Smooth muscle cell (in vitro differentiated cells): ENCODE data around the gene PLA2G4B. TPM values are rescaled to one million over a fixed set of nuclear protein-coding genes. Genes with fewer than 3 reads are reported as not detected.

Source experiments
- DNase-seq: peaks from one replicate; lab custom pipeline; 2025; ENCODE audit not compliant: unreplicated experiment; lab: John Stamatoyannopoulos, UW
- H2AFZ ChIP-seq: fragments of 200-600 bp; sonication (generic); 2 replicates; pipeline ENCODE4 v1.6.0; 2016; ENCODE audit warnings: antibody characterized with exemption, low read depth, mild to moderate bottlenecking
- H3F3A ChIP-seq: fragments of 200-600 bp; sonication (generic); 2 replicates; pipeline ENCODE4 v1.6.0; 2017; ENCODE audit warnings: antibody characterized with exemption, low read depth
- H3K27ac ChIP-seq: fragments of 200-600 bp; sonication (generic); 2 replicates; pipeline ENCODE4 v1.5.1; 2016; ENCODE audit warnings: low read depth, mild to moderate bottlenecking
- H3K27me3 ChIP-seq: fragments of 200-600 bp; sonication (generic); 2 replicates; pipeline ENCODE4 v1.6.1; 2016; ENCODE audit warnings: low read depth, mild to moderate bottlenecking
- H3K36me3 ChIP-seq: fragments of 200-600 bp; sonication (generic); 2 replicates; pipeline ENCODE4 v1.5.1; 2016; ENCODE audit warnings: low read depth
- H3K4me1 ChIP-seq: fragments of 200-600 bp; sonication (generic); 2 replicates; pipeline ENCODE4 v1.5.1; 2016; ENCODE audit warnings: low read depth
- H3K4me2 ChIP-seq: fragments of 200-600 bp; sonication (generic); 2 replicates; pipeline ENCODE4 v1.6.0; 2016; ENCODE audit warnings: mild to moderate bottlenecking
- H3K4me3 ChIP-seq: fragments of 200-600 bp; sonication (generic); 2 replicates; pipeline ENCODE4 v1.5.1; 2016; ENCODE audit warnings: mild to moderate bottlenecking
- H3K79me2 ChIP-seq: fragments of 200-600 bp; sonication (generic); 2 replicates; pipeline ENCODE4 v1.6.0; 2016; ENCODE audit warnings: low read depth, mild to moderate bottlenecking
- H3K9ac ChIP-seq: fragments of 200-600 bp; sonication (generic); 2 replicates; pipeline ENCODE4 v1.6.0; 2016; ENCODE audit warnings: low read depth
- H3K9me3 ChIP-seq: fragments of 200-600 bp; sonication (generic); replicated peaks from 2 replicates; pipeline ENCODE4 v1.5.1; 2016; ENCODE audit warnings: low read depth
- H4K20me1 ChIP-seq: fragments of 200-600 bp; sonication (generic); 2 replicates; pipeline ENCODE4 v1.6.0; 2016; ENCODE audit warnings: low read depth
- CTCF ChIP-seq: fragments of 200-600 bp; sonication (generic); IDR thresholded peaks from 2 replicates; pipeline ENCODE4 v1.5.1; 2017; ENCODE audit warnings: borderline replicate concordance, mild to moderate bottlenecking, antibody characterized with exemption; ENCODE audit not compliant: insufficient read depth, poor library complexity, severe bottlenecking
- WGBS: methylation state at CpG from one replicate; pipeline ENCODE4 v1.1.7; 2016; ENCODE audit warnings: low lambda C conversion rate; 5-methylcytosine and 5-hydroxymethylcytosine counted together
- polyA plus RNA-seq: library from polyadenylated mRNA; unstranded; fragments of >200 nt; fragmentation: Nextera tagmentation; extraction: Ambion mirVana; gene quantifications from 2 replicates; pipeline ENCODE4 v1.2.1, GENCODE V29; 2016
- total RNA-seq: library from RNA; depleted of rRNA; stranded (reverse); fragments of >200 nt; gene quantifications from 2 replicates; pipeline ENCODE4 v1.2.3, GENCODE V29; 2014

PLA2G4B gene
- total and polyA plus RNA-seq, 2 experiments from 2014 or later = 2.2 to 4.2 TPM

- Histone ChIP-seq H4K20me1 (no peaks in the 10 kb centered on the region), H3K9me3 (no peaks in the 10 kb centered on the region), H3K4me3 (no peak overlapping the region), H3K36me3 (no peaks in the 10 kb centered on the region), H3F3A (no peaks in the 10 kb centered on the region), H3K4me2 (no peak overlapping the region), H3K4me1 (peaks cover 10% of the 10 kb centered on the region), H3K27me3 (peaks cover 26% of the 10 kb centered on the region), H3K79me2 (no peaks in the 10 kb centered on the region), H2AFZ (no peak overlapping the region), H3K9ac (no peak overlapping the region), H3K27ac (no peak overlapping the region)
- 94% methylated on average over 14 of the region's 14 CpGs for WGBS
- TF ChIP-seq CTCF = no peak
- DNase-seq = no peak
Measured at GRCh38 chr15:41885841-41886240, 47.2 kb downstream of the PLA2G4B start.

GRCh38 chr15:41886741-41887140, 48.1 kb downstream of the PLA2G4B start:
- no peak for DNase-seq
- Histone ChIP-seq H3F3A (no peaks in the 10 kb centered on the region), H3K4me1 (peaks cover 17% of the 10 kb centered on the region), H3K27ac (no peak overlapping the region), H3K4me3 (no peak overlapping the region), H3K4me2 (no peak overlapping the region), H3K79me2 (no peaks in the 10 kb centered on the region), H3K36me3 (no peaks in the 10 kb centered on the region), H2AFZ (no peak overlapping the region), H3K9me3 (no peaks in the 10 kb centered on the region), H3K27me3 (peaks cover 17% of the 10 kb centered on the region), H3K9ac (no peak overlapping the region), H4K20me1 (no peaks in the 10 kb centered on the region)
- TF ChIP-seq CTCF = no peak
- 70% methylated on average over 7 of the region's 7 CpGs for WGBS

- H3F3A ChIP-seq = no peaks in the 10 kb centered on the region
- no peak for TF ChIP-seq CTCF
- H2AFZ ChIP-seq = no peak overlapping the region
- H3K27ac ChIP-seq = no peak overlapping the region
- no peak overlapping the region for H3K4me2 ChIP-seq
- 97% methylated on average over 10 of the region's 10 CpGs for WGBS
- H3K4me3 ChIP-seq = no peak overlapping the region
- no peak for DNase-seq
- H3K79me2 ChIP-seq = no peaks in the 10 kb centered on the region
- H3K9ac ChIP-seq = no peak overlapping the region
- peaks cover 13% of the 10 kb centered on the region for H3K27me3 ChIP-seq
- H3K9me3 ChIP-seq = no peaks in the 10 kb centered on the region
- no peaks in the 10 kb centered on the region for H4K20me1 ChIP-seq
- H3K36me3 ChIP-seq = no peaks in the 10 kb centered on the region
- H3K4me1 ChIP-seq = peaks cover 14% of the 10 kb centered on the region
Measured at GRCh38 chr15:41887161-41887560, 48.5 kb downstream of the PLA2G4B start.

GRCh38 chr15:41887893-41888292, 49.2 kb downstream of the PLA2G4B start:
- no peaks in the 10 kb centered on the region for H3F3A ChIP-seq
- TF ChIP-seq CTCF = no peak

More at GRCh38 chr15:41887893-41888292, 49.2 kb downstream of the PLA2G4B start:
- Histone ChIP-seq H4K20me1 (no peaks in the 10 kb centered on the region), H3K4me2 (no peak overlapping the region), H3K79me2 (no peaks in the 10 kb centered on the region), H3K4me3 (no peak overlapping the region), H3K9ac (no peak overlapping the region), H2AFZ (no peak overlapping the region), H3K9me3 (no peaks in the 10 kb centered on the region), H3K36me3 (no peaks in the 10 kb centered on the region), H3K27ac (no peak overlapping the region), H3K27me3 (peaks cover 6% of the 10 kb centered on the region), H3K4me1 (peaks cover 11% of the 10 kb centered on the region)
- no peak for DNase-seq
- WGBS = 93% methylated on average over 9 of the region's 9 CpGs
